Measurements from ENCODE around the gene SYCE1.

The SYCE1 gene

GRCh38 chr10:133568287-133568614 is 2.9 kb upstream of the SYCE1 start:
- H3K79me1 ChIP-seq (replicated peaks; ENCODE audit: low read length, poor library complexity, severe bottlenecking) = no peaks in the 10 kb centered on the region
- H2BK15ac ChIP-seq (ENCODE audit: low read depth, poor library complexity, severe bottlenecking) = no peak overlapping the region
- no peaks in the 10 kb centered on the region for H3K4me1 ChIP-seq (ENCODE audit: control insufficient read depth, insufficient read depth, low read depth, low read length)
- peaks cover 0 to 2% of the 10 kb centered on the region in 2 experiments for H3K36me3 ChIP-seq (ENCODE audit: control insufficient read depth in 1 of 2, insufficient read depth in 2 of 2, low read depth in 1 of 2, low read length in 2 of 2)
- H3K9ac ChIP-seq (ENCODE audit: low read length) = no peak overlapping the region
- no peak overlapping the region for H4K91ac ChIP-seq (ENCODE audit: low read length)
- H3K14ac ChIP-seq (ENCODE audit: low read length in 2 of 2) = no peak overlapping the region
- H3K23ac ChIP-seq (ENCODE audit: low read length in 2 of 2) = no peak overlapping the region
- H3K18ac ChIP-seq (ENCODE audit: low read depth in 1 of 2, low read length in 2 of 2) = no peak overlapping the region
- H3K27me3 ChIP-seq (ENCODE audit: control insufficient read depth in 1 of 2, insufficient read depth in 1 of 2, low read length in 2 of 2) = no peaks in the 10 kb centered on the region
- no peak overlapping the region for H2AK5ac ChIP-seq (ENCODE audit: low read length, severe bottlenecking)
- H3K4ac ChIP-seq (ENCODE audit: low read depth in 1 of 2, low read length in 2 of 2) = no peak overlapping the region
- H4K8ac ChIP-seq (ENCODE audit: low read length) = no peak overlapping the region
- peaks cover 7% of the 10 kb centered on the region for H3K9me3 ChIP-seq (ENCODE audit: control insufficient read depth, low read length)
- no peak overlapping the region for H3K4me2 ChIP-seq (ENCODE audit: low read length, poor library complexity, severe bottlenecking)
- H2BK12ac ChIP-seq (ENCODE audit: low read length in 2 of 2) = no peak overlapping the region
- H3K4me3 ChIP-seq (ENCODE audit: insufficient read depth in 1 of 2, low read depth in 1 of 2, low read length in 2 of 2) = no peak overlapping the region
- H2AFZ ChIP-seq (ENCODE audit: low read depth, low read length) = no peak overlapping the region
- no peak overlapping the region for H2BK120ac ChIP-seq (ENCODE audit: low read depth, low read length)
- H3K27ac ChIP-seq (ENCODE audit: low read length, poor library complexity, severe bottlenecking) = no peak overlapping the region
- 86% methylated on average over 20 of the region's 22 CpGs for WGBS
- no peak for DNase-seq
- H2BK5ac ChIP-seq (ENCODE audit: low read depth, low read length, poor library complexity, severe bottlenecking) = no peak overlapping the region

- H3K23ac ChIP-seq (ENCODE audit: low read length in 2 of 2) = no peak overlapping the region
- 86% methylated on average over 25 of the region's 29 CpGs for WGBS
- no peak overlapping the region for H2BK15ac ChIP-seq (ENCODE audit: low read depth, poor library complexity, severe bottlenecking)
- H3K36me3 ChIP-seq (ENCODE audit: control insufficient read depth in 1 of 2, insufficient read depth in 2 of 2, low read depth in 1 of 2, low read length in 2 of 2) = peaks cover 0 to 2% of the 10 kb centered on the region in 2 experiments
- H3K4me2 ChIP-seq (ENCODE audit: low read length, poor library complexity, severe bottlenecking) = no peak overlapping the region
- H2AFZ ChIP-seq (ENCODE audit: low read depth, low read length) = no peak overlapping the region
- no peak overlapping the region for H2AK5ac ChIP-seq (ENCODE audit: low read length, severe bottlenecking)
- H3K27me3 ChIP-seq (ENCODE audit: control insufficient read depth in 1 of 2, insufficient read depth in 1 of 2, low read length in 2 of 2) = no peaks in the 10 kb centered on the region
- H3K4me3 ChIP-seq (ENCODE audit: insufficient read depth in 1 of 2, low read depth in 1 of 2, low read length in 2 of 2) = no peak overlapping the region
- no peak overlapping the region for H4K91ac ChIP-seq (ENCODE audit: low read length)
- no peak overlapping the region for H4K8ac ChIP-seq (ENCODE audit: low read length)
- no peak overlapping the region for H3K4ac ChIP-seq (ENCODE audit: low read depth in 1 of 2, low read length in 2 of 2)
- no peaks in the 10 kb centered on the region for H3K79me1 ChIP-seq (replicated peaks; ENCODE audit: low read length, poor library complexity, severe bottlenecking)
- H2BK120ac ChIP-seq (ENCODE audit: low read depth, low read length) = no peak overlapping the region
- no peak for DNase-seq
- no peak overlapping the region for H2BK5ac ChIP-seq (ENCODE audit: low read depth, low read length, poor library complexity, severe bottlenecking)
- H3K18ac ChIP-seq (ENCODE audit: low read depth in 1 of 2, low read length in 2 of 2) = no peak overlapping the region
- H3K9ac ChIP-seq (ENCODE audit: low read length) = no peak overlapping the region
- no peaks in the 10 kb centered on the region for H3K4me1 ChIP-seq (ENCODE audit: control insufficient read depth, insufficient read depth, low read depth, low read length)
- H3K27ac ChIP-seq (ENCODE audit: low read length, poor library complexity, severe bottlenecking) = no peak overlapping the region
- peaks cover 2% of the 10 kb centered on the region for H3K9me3 ChIP-seq (ENCODE audit: control insufficient read depth, low read length)
- H2BK12ac ChIP-seq (ENCODE audit: low read length in 2 of 2) = no peak overlapping the region
- no peak overlapping the region for H3K14ac ChIP-seq (ENCODE audit: low read length in 2 of 2)
Observed at GRCh38 chr10:133567609-133568286, 2.4 kb upstream of the SYCE1 start.

DNA sequence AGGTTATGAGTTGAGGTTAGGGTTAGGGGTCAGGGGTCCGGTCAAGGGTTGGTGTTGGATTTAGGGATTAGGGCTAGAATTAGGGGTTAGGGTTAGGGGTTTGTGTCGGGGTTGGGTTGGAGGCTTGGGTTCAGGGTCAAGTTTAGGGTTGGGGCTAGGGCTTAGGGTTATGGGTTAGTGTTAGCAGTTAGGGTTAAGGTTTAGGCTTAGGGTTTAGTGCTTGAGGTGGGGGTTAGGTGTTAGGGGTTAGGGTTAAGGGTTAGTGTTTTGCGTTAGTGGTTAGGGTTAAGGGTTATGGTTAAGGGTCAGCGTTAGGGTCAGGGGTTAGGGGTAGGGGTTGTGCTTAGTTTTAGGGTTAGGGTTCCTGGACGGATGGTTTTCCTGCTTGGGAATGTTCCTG is 1.7 kb upstream of the SYCE1 start:
- Histone ChIP-seq H2BK5ac (ENCODE audit: low read depth, low read length, poor library complexity, severe bottlenecking) (no peak overlapping the region), H3K4me2 (ENCODE audit: low read length, poor library complexity, severe bottlenecking) (no peak overlapping the region), H4K91ac (ENCODE audit: low read length) (no peak overlapping the region), H2BK12ac (ENCODE audit: low read length in 2 of 2) (no peak overlapping the region), H2BK120ac (ENCODE audit: low read depth, low read length) (no peak overlapping the region), H3K4ac (ENCODE audit: low read depth in 1 of 2, low read length in 2 of 2) (no peak overlapping the region), H3K4me1 (ENCODE audit: control insufficient read depth, insufficient read depth, low read depth, low read length) (no peaks in the 10 kb centered on the region), H2AFZ (ENCODE audit: low read depth, low read length) (no peak overlapping the region), H3K4me3 (ENCODE audit: insufficient read depth in 1 of 2, low read depth in 1 of 2, low read length in 2 of 2) (no peak overlapping the region), H3K9ac (ENCODE audit: low read length) (no peak overlapping the region), H2AK5ac (ENCODE audit: low read length, severe bottlenecking) (no peak overlapping the region), H3K18ac (ENCODE audit: low read depth in 1 of 2, low read length in 2 of 2) (no peak overlapping the region), H4K8ac (ENCODE audit: low read length) (no peak overlapping the region), H3K79me1 (replicated peaks; ENCODE audit: low read length, poor library complexity, severe bottlenecking) (no peaks in the 10 kb centered on the region), H3K27me3 (ENCODE audit: control insufficient read depth in 1 of 2, insufficient read depth in 1 of 2, low read length in 2 of 2) (no peaks in the 10 kb centered on the region), H2BK15ac (ENCODE audit: low read depth, poor library complexity, severe bottlenecking) (no peak overlapping the region), H3K23ac (ENCODE audit: low read length in 2 of 2) (no peak overlapping the region), H3K9me3 (ENCODE audit: control insufficient read depth, low read length) (no peaks in the 10 kb centered on the region), H3K14ac (ENCODE audit: low read length in 2 of 2) (no peak overlapping the region), H3K27ac (ENCODE audit: low read length, poor library complexity, severe bottlenecking) (no peak overlapping the region), H3K36me3 (ENCODE audit: control insufficient read depth in 1 of 2, insufficient read depth in 2 of 2, low read depth in 1 of 2, low read length in 2 of 2) (peaks cover 0 to 2% of the 10 kb centered on the region in 2 experiments)
- WGBS = 75% methylated on average over 4 of the region's 5 CpGs
- no peak for DNase-seq

DNA sequence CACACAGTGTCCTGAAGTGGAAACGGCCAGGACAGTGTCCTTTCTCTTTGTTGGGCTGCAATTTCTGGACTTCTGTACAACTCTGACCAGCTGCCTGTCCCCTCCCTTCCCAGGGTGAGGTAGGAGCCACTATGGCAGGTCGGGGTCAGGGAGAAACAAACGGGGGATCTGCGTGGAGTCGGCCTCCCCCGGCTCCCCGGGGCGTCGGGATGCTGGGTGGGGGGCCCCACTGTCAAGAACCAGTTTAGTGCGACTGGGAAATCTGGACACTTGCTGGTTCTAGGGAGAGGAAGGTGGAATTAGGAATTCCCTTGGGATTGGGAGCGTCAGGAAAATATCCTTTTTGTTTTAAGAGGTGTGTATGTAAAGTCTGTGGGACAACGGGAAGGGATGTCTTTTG is 567 bp downstream of the SYCE1 start:
- Histone ChIP-seq H3K4me1 (ENCODE audit: control insufficient read depth, insufficient read depth, low read depth, low read length) (no peaks in the 10 kb centered on the region), H4K91ac (ENCODE audit: low read length) (no peak overlapping the region), H3K4me2 (ENCODE audit: low read length, poor library complexity, severe bottlenecking) (no peak overlapping the region), H3K18ac (ENCODE audit: low read depth in 1 of 2, low read length in 2 of 2) (no peak overlapping the region), H3K14ac (ENCODE audit: low read length in 2 of 2) (no peak overlapping the region), H2BK15ac (ENCODE audit: low read depth, poor library complexity, severe bottlenecking) (no peak overlapping the region), H2BK12ac (ENCODE audit: low read length in 2 of 2) (no peak overlapping the region), H4K8ac (ENCODE audit: low read length) (no peak overlapping the region), H2BK120ac (ENCODE audit: low read depth, low read length) (no peak overlapping the region), H2AFZ (ENCODE audit: low read depth, low read length) (no peak overlapping the region), H2AK5ac (ENCODE audit: low read length, severe bottlenecking) (no peak overlapping the region), H3K4ac (ENCODE audit: low read depth in 1 of 2, low read length in 2 of 2) (no peak overlapping the region), H3K36me3 (ENCODE audit: control insufficient read depth in 1 of 2, insufficient read depth in 2 of 2, low read depth in 1 of 2, low read length in 2 of 2) (peaks cover 0 to 2% of the 10 kb centered on the region in 2 experiments), H3K4me3 (ENCODE audit: insufficient read depth in 1 of 2, low read depth in 1 of 2, low read length in 2 of 2) (no peak overlapping the region), H3K27me3 (ENCODE audit: control insufficient read depth in 1 of 2, insufficient read depth in 1 of 2, low read length in 2 of 2) (peaks cover 0 to 2% of the 10 kb centered on the region in 2 experiments), H3K79me1 (replicated peaks; ENCODE audit: low read length, poor library complexity, severe bottlenecking) (no peaks in the 10 kb centered on the region), H3K9me3 (ENCODE audit: control insufficient read depth, low read length) (no peaks in the 10 kb centered on the region), H3K9ac (ENCODE audit: low read length) (no peak overlapping the region), H2BK5ac (ENCODE audit: low read depth, low read length, poor library complexity, severe bottlenecking) (no peak overlapping the region), H3K27ac (ENCODE audit: low read length, poor library complexity, severe bottlenecking) (no peak overlapping the region), H3K23ac (ENCODE audit: low read length in 2 of 2) (no peak overlapping the region)
- 84% methylated on average over 11 of the region's 12 CpGs for WGBS
- no peak for DNase-seq
